IPS-11a (cell line): ENCODE measurements around the gene PIK3C2B.
"Not testable (repeated sequence)": the region's sequence is repeated elsewhere in the genome, so short reads cannot be mapped to it uniquely, and the experiment has no call there.

Experiments
- H3K4me3 ChIP-seq: one replicate; pipeline ENCODE4 v1.5.1; 2013; ENCODE audit warnings: low read depth, low read length, control low read depth

The PIK3C2B gene

GRCh38 chr1:204494281-204495077 lies at the start of gene PIK3C2B:
Gene PIK3C2B (minus strand): TSS chr1:204494805. CDS start chr1:204469802, 25,003 bp downstream.
- peak within 1 kb of the TSS; percentile 88 for H3K4me3 ChIP-seq

- H3K4me3 ChIP-seq = no peak overlapping the region
These were observed 49.7 kb upstream of the PIK3C2B start for GRCh38 chr1:204544321-204544720.

GRCh38 chr1:204541626-204542025 lies 47.0 kb upstream of the PIK3C2B start:
- no peak overlapping the region for H3K4me3 ChIP-seq

- no peak overlapping the region for H3K4me3 ChIP-seq
These were observed 38.2 kb upstream of the PIK3C2B start for GRCh38 chr1:204532832-204533231.

GRCh38 chr1:204530932-204531331 lies 36.3 kb upstream of the PIK3C2B start:
- H3K4me3 ChIP-seq = no peak overlapping the region

GRCh38 chr1:204529371-204529895 lies 34.8 kb upstream of the PIK3C2B start:
- H3K4me3 ChIP-seq = no peak overlapping the region

GRCh38 chr1:204528677-204529076 lies 34.1 kb upstream of the PIK3C2B start:
- no peak overlapping the region for H3K4me3 ChIP-seq

- H3K4me3 ChIP-seq = no peak overlapping the region
These were observed 33.6 kb upstream of the PIK3C2B start for GRCh38 chr1:204528241-204528640.

- H3K4me3 ChIP-seq = no peak overlapping the region
These were observed 30.4 kb upstream of the PIK3C2B start for GRCh38 chr1:204524986-204525385.

GRCh38 chr1:204523605-204524215 lies 29.1 kb upstream of the PIK3C2B start:
- no peak overlapping the region for H3K4me3 ChIP-seq

- not testable (repeated sequence) for H3K4me3 ChIP-seq
These were observed 27.4 kb upstream of the PIK3C2B start for GRCh38 chr1:204521941-204522521.

GRCh38 chr1:204520834-204521709 lies 26.5 kb upstream of the PIK3C2B start:
- H3K4me3 ChIP-seq = no peak overlapping the region

GRCh38 chr1:204517382-204517781 lies 22.8 kb upstream of the PIK3C2B start:
- H3K4me3 ChIP-seq = peak overlapping the region; percentile 87

GRCh38 chr1:204516180-204516879 lies 21.7 kb upstream of the PIK3C2B start, which contains the start of gene MDM4:
Gene MDM4 (plus strand): TSS chr1:204516406. CDS start chr1:204525519, 9,113 bp downstream.
- peak within 1 kb of the TSS; percentile 87 for H3K4me3 ChIP-seq

GRCh38 chr1:204514828-204515227 lies 20.2 kb upstream of the PIK3C2B start:
- no peak overlapping the region for H3K4me3 ChIP-seq

- no peak overlapping the region for H3K4me3 ChIP-seq
These were observed 18.6 kb upstream of the PIK3C2B start for GRCh38 chr1:204513117-204513716.

- H3K4me3 ChIP-seq = no peak overlapping the region
These were observed 16.8 kb upstream of the PIK3C2B start for GRCh38 chr1:204511366-204511765.

- H3K4me3 ChIP-seq = no peak overlapping the region
These were observed 14.6 kb upstream of the PIK3C2B start for GRCh38 chr1:204509186-204509635.

GRCh38 chr1:204507317-204508105 lies 12.9 kb upstream of the PIK3C2B start:
- peak overlapping the region; percentile 84 for H3K4me3 ChIP-seq
